DND-41 (cell line): ENCODE data around the gene ZNF586.

Source experiments
- ATAC-seq: fragments of 200-7000 bp; cut with Tn5 transposase; 3 replicates; pipeline ENCODE4 v1.9.1; 2021; ENCODE audit warnings: low read depth; ENCODE audit not compliant: insufficient read depth
- DNase-seq: peaks from one replicate; pipeline ENCODE4 v3.0.0-alpha.2; 2020
- H2AFZ ChIP-seq: 2 replicates; pipeline ENCODE4 v1.6.0; 2012; ENCODE audit warnings: low read depth, low read length
- H3K27ac ChIP-seq: 2 replicates; pipeline ENCODE4 v1.5.1; 2012; ENCODE audit warnings: low read length, inconsistent platforms
- H3K27me3 ChIP-seq: fragments of 200-600 bp; sonication (generic); 2 replicates; pipeline ENCODE4 v1.6.0; 2012; ENCODE audit warnings: low read length, mild to moderate bottlenecking, inconsistent platforms; ENCODE audit not compliant: insufficient read depth, poor library complexity
- H3K36me3 ChIP-seq: 2 replicates; pipeline ENCODE4 v1.5.1; 2012; ENCODE audit warnings: low read length, inconsistent platforms; ENCODE audit not compliant: insufficient read depth
- H3K4me1 ChIP-seq: 2 replicates; pipeline ENCODE4 v1.5.1; 2012; ENCODE audit warnings: mild to moderate bottlenecking, low read length; ENCODE audit not compliant: insufficient read depth
- H3K4me2 ChIP-seq: 2 replicates; pipeline ENCODE4 v1.6.0; 2012; ENCODE audit warnings: mild to moderate bottlenecking, moderate library complexity, low read length, inconsistent platforms; ENCODE audit not compliant: insufficient read depth
- H3K4me3 ChIP-seq, 2 experiments: fragments of 200-600 bp in 1 of 2; shearing (Covaris generic) in 1 of 2; 2 replicates each; pipeline ENCODE4 v1.5.1; 2012 to 2016; ENCODE audit warnings: inconsistent platforms in 2 of 2, low read length in 2 of 2, mild to moderate bottlenecking in 2 of 2, low read depth in 1 of 2, moderate library complexity in 1 of 2
- H3K79me2 ChIP-seq: 2 replicates; pipeline ENCODE4 v1.6.0; 2012; ENCODE audit warnings: low read length, inconsistent platforms; ENCODE audit not compliant: insufficient read depth
- H3K9ac ChIP-seq: 2 replicates; pipeline ENCODE4 v1.6.0; 2012; ENCODE audit warnings: low read depth, mild to moderate bottlenecking, inconsistent platforms, low read length, moderate library complexity
- H3K9me3 ChIP-seq: 2 replicates; pipeline ENCODE4 v1.5.1; 2012; ENCODE audit warnings: low read length, moderate library complexity, mild to moderate bottlenecking, inconsistent platforms; ENCODE audit not compliant: insufficient read depth, severe bottlenecking
- H4K20me1 ChIP-seq: 2 replicates; pipeline ENCODE4 v1.6.0; 2012; ENCODE audit warnings: low read length; ENCODE audit not compliant: insufficient read depth
- CTCF ChIP-seq: IDR thresholded peaks from 2 replicates; pipeline ENCODE4 v1.5.1; 2012; ENCODE audit warnings: borderline replicate concordance, low read length, moderate library complexity, mild to moderate bottlenecking; ENCODE audit not compliant: poor library complexity, severe bottlenecking; ENCODE audit errors: extremely low read depth
- EZH2 ChIP-seq: IDR thresholded peaks from 3 replicates; pipeline ENCODE4 v1.6.1; 2012; ENCODE audit warnings: borderline replicate concordance, low read depth, mild to moderate bottlenecking, moderate library complexity, low read length, inconsistent platforms; ENCODE audit not compliant: severe bottlenecking

Gene ZNF586

GRCh38 chr19:57776764-57777296, 7.4 kb downstream of the ZNF586 start:
- Histone ChIP-seq H4K20me1 (peaks cover 23% of the 10 kb centered on the region), H2AFZ (no peak overlapping the region), H3K27me3 (no peaks in the 10 kb centered on the region), H3K9me3 (peaks cover 7% of the 10 kb centered on the region), H3K79me2 (peaks cover 100% of the 10 kb centered on the region), H3K27ac (no peak overlapping the region), H3K36me3 (peaks cover 90% of the 10 kb centered on the region), H3K4me1 (peaks cover 11% of the 10 kb centered on the region; the same call in 1 of the 2 replicates), H3K4me2 (no peak overlapping the region), H3K9ac (no peak overlapping the region), H3K4me3 (no peak overlapping the region)
- no peak for DNase-seq
- no peak for ATAC-seq
- TF ChIP-seq EZH2 (no peak), CTCF (no peak)

- no peak overlapping the region for H3K9ac ChIP-seq
- H2AFZ ChIP-seq: no peak overlapping the region
- no peak overlapping the region for H3K4me3 ChIP-seq
- no peaks in the 10 kb centered on the region for H3K4me1 ChIP-seq
- H3K4me2 ChIP-seq: no peak overlapping the region
- H3K79me2 ChIP-seq: peaks cover 95% of the 10 kb centered on the region
- DNase-seq: no peak
- TF ChIP-seq EZH2 (no peak), CTCF (no peak)
- ATAC-seq: no peak
- H3K9me3 ChIP-seq: peaks cover 7% of the 10 kb centered on the region
- H4K20me1 ChIP-seq: peaks cover 23% of the 10 kb centered on the region
- H3K27me3 ChIP-seq: no peaks in the 10 kb centered on the region
- H3K36me3 ChIP-seq: peaks cover 75% of the 10 kb centered on the region
- no peak overlapping the region for H3K27ac ChIP-seq
Observed at GRCh38 chr19:57778336-57778735, 8.9 kb downstream of the ZNF586 start.

- no peak for DNase-seq
- Histone ChIP-seq H3K27ac (no peak overlapping the region), H3K36me3 (peaks cover 68% of the 10 kb centered on the region), H3K4me1 (no peaks in the 10 kb centered on the region), H4K20me1 (peaks cover 18% of the 10 kb centered on the region), H3K9me3 (peaks cover 7% of the 10 kb centered on the region), H3K79me2 (peaks cover 92% of the 10 kb centered on the region), H3K27me3 (no peaks in the 10 kb centered on the region), H2AFZ (no peak overlapping the region), H3K4me3 (no peak overlapping the region), H3K4me2 (no peak overlapping the region), H3K9ac (no peak overlapping the region)
- TF ChIP-seq EZH2 (no peak), CTCF (no peak)
- ATAC-seq: no peak
Observed at GRCh38 chr19:57779220-57779845, 9.9 kb downstream of the ZNF586 start.
